ENCODE measurements around the gene FBXW2.

FBXW2 gene

DNA sequence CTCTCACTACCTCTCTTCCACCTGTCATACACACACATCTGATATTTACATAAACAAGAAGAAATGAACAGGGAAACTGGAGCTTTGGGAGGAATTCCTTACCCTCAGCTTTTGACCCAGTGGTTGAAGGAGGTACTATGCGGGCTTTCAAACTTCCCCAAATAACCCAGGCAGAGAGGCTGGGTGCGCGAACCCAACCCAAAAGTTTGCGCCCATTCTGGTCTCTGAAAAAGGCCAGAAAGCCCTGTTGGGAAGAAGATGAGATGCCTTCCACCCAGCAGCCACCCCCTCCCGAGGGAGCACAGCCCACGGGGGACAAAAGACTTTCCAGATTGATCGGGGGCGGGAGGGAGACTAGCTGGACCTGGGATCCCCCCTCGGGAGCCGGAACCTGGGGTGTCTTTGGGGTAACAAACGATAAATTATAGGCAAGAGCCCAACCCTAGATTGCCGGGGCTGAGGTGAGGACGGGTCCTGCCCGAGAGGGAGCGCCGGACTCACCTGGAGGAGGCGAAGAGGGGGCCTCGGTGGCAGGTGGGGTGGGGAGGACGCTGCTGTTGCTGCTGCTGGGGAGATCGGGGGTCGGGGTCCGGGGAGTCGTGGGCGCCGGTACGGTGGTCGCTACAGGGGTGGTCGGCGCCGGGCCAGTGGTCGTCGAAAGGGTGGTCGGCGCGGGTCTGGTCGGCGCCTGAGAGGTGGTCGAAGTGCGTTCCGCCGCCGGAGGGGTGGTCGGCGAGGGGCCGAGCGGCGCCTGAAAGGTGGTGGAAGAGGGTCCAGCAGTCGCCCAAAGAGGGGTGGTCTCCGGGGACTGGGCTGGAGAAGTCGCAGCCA lies 79.7 kb downstream of the FBXW2 start:
- DNase-seq: no peak

DNA sequence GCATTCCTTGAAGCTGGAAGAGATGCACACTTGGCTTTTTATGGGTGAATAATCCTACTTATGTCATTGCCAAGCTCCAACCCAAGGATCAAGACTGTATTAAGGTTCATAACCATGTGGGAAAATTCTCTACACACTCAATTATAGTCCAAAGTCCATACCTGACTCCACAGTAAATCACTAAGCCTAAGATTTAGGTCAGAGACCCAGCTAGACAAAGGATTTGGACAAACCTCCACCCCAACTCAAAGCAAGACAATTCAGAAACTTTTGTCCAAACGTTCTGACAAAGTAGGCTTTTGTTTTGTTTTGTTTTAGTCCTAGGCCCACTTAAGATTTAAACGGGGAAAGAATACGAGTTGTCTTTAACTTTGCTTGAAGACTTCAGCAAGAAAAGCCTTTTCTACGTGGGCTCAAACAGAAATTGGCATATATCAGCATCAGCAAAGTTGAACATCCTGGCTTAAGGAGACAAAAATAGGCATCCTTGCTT lies 80.6 kb downstream of the FBXW2 start:
- no peak for DNase-seq

DNA sequence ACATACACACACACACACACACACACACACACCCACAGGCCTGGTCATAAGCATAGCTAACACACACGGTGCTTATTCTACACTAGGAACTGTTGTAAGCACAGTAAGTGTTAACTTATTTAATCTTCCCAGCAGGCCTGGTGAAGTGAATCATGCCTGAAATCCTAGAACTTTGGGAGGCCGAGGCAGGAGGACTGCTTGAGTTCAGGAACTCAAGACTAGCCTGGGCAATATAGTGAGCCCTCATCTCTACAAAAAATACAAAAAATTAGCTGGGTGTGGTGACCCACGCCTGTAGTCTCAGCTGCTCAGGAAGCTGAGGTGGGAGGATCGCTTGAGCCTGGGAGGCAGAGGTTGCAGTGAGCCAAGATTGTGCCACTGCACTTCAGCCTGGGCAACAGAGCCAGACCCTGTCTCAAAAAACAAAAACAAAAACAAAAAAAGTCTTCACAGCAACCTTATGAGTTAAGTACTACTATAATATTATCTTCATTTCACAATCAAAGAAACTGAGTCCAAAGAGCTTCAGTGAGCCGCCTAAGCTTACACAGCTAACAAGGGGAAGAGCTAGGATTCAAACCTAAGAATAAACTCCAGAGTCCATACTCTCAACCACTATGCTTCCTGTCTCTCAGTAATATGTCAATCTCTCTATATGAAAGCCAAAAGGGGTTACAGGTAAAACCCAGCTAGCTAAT lies 81.2 kb downstream of the FBXW2 start:
- no peak for DNase-seq

DNA sequence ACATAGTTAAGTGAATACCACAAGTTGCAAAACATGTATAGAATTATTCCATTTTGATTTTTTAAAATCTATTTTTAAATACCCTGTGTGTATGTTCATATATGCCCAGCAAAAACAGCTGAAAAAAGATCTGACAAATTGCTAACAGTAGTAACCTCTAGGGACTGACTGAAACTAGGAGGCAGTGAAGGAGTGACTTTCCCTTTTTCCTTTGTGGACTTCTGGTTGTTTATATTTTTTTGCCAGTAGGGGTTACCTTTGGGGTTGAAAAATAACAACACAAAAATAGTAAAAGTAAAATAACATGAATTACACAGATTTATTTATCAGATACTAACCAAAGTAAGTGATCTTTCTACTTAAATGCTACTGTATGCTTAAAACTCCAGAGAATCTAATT lies 81.9 kb downstream of the FBXW2 start:
- DNase-seq: no peak

DNA sequence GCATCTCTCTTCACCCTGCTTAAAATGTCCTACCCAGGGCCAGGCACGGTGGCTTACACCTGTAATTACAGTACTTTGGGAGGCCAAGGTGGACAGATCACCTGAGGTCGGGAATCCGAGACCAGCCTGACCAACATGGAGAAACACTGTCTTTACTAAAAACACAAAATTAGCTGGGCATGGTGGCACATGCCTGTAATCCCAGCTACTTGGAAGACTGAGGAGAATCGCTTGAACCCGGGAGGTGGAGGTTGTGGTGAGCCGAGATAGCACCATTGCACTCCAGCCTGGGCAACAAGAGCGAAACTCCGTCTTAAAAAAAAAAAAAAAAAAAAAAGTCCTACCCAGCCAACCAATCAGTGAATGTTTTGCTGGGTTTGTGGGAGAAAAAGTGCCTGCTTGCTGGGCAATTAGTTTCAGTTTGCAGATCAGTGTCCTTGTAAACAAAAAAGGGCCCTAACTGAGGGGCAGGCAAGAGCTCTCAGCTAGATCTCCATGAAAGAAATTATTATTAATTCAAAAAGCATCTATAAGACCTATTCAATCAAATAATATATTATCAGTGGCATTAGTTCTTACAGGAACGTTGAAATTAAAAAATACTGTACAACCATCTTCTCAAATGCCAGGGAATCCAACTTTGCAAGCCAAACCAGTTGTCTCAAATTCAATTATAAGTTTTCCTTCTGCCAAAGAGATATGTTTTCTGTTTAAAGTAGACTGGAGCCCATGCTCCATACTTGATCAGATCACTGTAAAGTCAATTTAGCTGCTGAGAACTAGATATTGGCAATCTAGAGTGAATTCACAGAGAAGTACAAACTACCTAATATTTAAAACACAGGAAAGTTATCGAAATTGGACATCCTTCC lies 82.9 kb downstream of the FBXW2 start:
- DNase-seq: no peak

DNA sequence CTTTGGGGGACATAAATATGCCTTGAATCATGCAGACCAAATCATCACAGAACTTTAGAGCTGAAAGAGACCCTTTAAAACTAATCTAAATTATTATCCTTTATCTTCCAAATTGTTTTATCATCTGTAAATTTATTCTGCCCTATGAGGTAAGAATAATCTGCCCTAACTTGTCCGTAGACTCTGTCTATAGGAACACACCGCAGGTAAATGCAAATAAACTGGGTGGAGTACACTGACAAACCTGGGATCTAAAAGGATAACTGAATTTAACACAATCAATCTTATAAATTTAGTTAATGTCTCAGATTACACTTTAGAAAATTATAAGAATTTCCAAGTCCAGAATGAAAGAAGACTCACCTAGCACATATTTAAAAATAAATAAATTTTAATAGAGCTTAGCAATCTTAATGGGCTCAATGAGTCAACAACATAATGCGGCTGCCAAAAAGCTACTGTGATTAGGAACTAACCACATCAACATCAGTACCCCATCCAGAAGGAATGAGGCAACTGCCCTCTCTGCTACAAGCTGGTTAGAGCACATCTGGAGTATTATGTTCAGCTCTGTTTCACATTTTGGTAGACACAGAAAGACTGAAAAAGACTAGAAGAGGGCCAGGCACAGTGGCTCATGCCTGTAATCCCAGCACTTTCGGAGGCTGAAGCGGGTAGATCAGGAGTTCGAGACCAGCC lies 84.5 kb downstream of the FBXW2 start:
- no peak for DNase-seq

DNA sequence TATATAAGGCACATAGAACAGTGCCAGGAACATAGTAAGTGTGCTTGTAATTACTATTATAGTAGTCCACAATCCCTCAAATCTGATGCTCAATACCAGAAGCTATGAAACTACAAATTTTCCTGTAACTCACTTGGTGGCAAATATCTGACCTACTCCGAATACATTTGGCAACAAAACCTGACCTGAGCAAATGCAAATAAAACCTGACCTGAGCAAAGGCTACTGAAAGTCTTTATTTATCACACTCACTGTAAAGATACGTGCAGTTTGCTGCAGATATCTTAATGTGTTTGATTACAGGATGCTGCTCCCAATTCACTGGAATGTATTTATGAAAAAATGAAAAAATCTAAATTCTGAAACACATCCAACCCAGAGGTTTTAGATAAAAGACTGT lies 86.0 kb downstream of the FBXW2 start:
- DNase-seq: no peak
